Measurements from ENCODE around the gene PIN1.

GRCh38 chr19:9828551-9829063, 6.5 kb upstream of the PIN1 start:
- TF ChIP-seq CTCF (IDR thresholded peaks at IDR 0.05) (no peak), EP300 (IDR thresholded peaks at IDR 0.05; ENCODE audit: low read depth) (no peak)
